B cell (primary cell): ENCODE data around the gene WDR64.

Experiments used
- CTCF ChIP-seq: fragments of 200-600 bp; IDR thresholded peaks from one replicate; pipeline ENCODE4 v1.8.0; 2022; ENCODE audit warnings: antibody characterized with exemption, mild to moderate bottlenecking
- EZH2 ChIP-seq: IDR thresholded peaks from 2 replicates; pipeline ENCODE4 v1.6.1; 2012; ENCODE audit warnings: borderline replicate concordance, low read depth, mild to moderate bottlenecking, moderate library complexity, low read length; ENCODE audit not compliant: insufficient read depth, poor library complexity, severe bottlenecking

GRCh38 chr1:241639623-241640148 lies 12.4 kb upstream of the WDR64 start:
- TF ChIP-seq CTCF (no peak), EZH2 (no peak)
